ENCODE results near the gene TMEM45A.

GRCh38 chr3:100578646-100579045 is 86.2 kb downstream of the TMEM45A start:
- TF ChIP-seq USF2 (IDR thresholded peaks at IDR 0.05; ENCODE audit: borderline replicate concordance, low read depth, low read length) (no peak), MAX (IDR thresholded peaks at IDR 0.05; ENCODE audit: low read depth) (no peak), CTCF (IDR thresholded peaks at IDR 0.05) (no peak), SMC3 (IDR thresholded peaks at IDR 0.05; ENCODE audit: low read depth, low read length) (no peak), EP300 (IDR thresholded peaks at IDR 0.05; ENCODE audit: borderline replicate concordance in 1 of 2, low read depth in 1 of 2, low read length in 1 of 2) (no peak), JUND (IDR thresholded peaks at IDR 0.05) (no peak), MXI1 (IDR thresholded peaks at IDR 0.05; ENCODE audit: low read depth, low read length) (no peak), EZH2phosphoT487 (IDR thresholded peaks at IDR 0.05; ENCODE audit: borderline replicate concordance, low read depth) (no peak), NRF1 (IDR thresholded peaks at IDR 0.05; ENCODE audit: low read depth, low read length) (no peak), PBX3 (IDR thresholded peaks at IDR 0.05) (no peak), SIN3A (IDR thresholded peaks at IDR 0.05; ENCODE audit: borderline replicate concordance, low read depth, low read length) (no peak)
